Activated CD8-positive, alpha-beta memory T cell treated with anti-CD3 and anti-CD28 coated beads, Interleukin-2, amount 50 U/mL, for 1 hour (primary cell): ENCODE results near the gene LAX1.
A peak's percentile ranks its signal among the peaks of the same experiment; 100 is the strongest.
"Not testable (repeated sequence)": the region's sequence is repeated elsewhere in the genome, so short reads cannot be mapped to it uniquely, and the experiment has no call there.

Source experiments
- DNase-seq: peaks from one replicate; pipeline ENCODE4 v3.0.0-alpha.2; 2020; ENCODE audit errors: extremely low read depth

The LAX1 gene

GRCh38 chr1:203769505-203770343 is 4.7 kb downstream of the LAX1 start:
- DNase-seq = no peak

GRCh38 chr1:203771901-203772301 is 6.9 kb downstream of the LAX1 start:
- DNase-seq = no peak

- no peak for DNase-seq
Observed at GRCh38 chr1:203772836-203773235, 7.9 kb downstream of the LAX1 start.

- no peak for DNase-seq
Observed at GRCh38 chr1:203776636-203777035, 11.7 kb downstream of the LAX1 start.

- no peak for DNase-seq
Observed at GRCh38 chr1:203777596-203777995, 12.6 kb downstream of the LAX1 start.

GRCh38 chr1:203778146-203778545 is 13.2 kb downstream of the LAX1 start:
- no peak for DNase-seq

- DNase-seq = no peak
Observed at GRCh38 chr1:203778789-203779188, 13.8 kb downstream of the LAX1 start.

- DNase-seq = no peak
Observed at GRCh38 chr1:203781962-203782361, 17.0 kb downstream of the LAX1 start.

GRCh38 chr1:203789966-203790365 is 25.0 kb downstream of the LAX1 start:
- DNase-seq = no peak

- DNase-seq = no peak
Observed at GRCh38 chr1:203791498-203791897, 26.5 kb downstream of the LAX1 start.

- no peak for DNase-seq
Observed at GRCh38 chr1:203792486-203792885, 27.5 kb downstream of the LAX1 start.

- not testable (repeated sequence) for DNase-seq
Observed at GRCh38 chr1:203793561-203793960, 28.6 kb downstream of the LAX1 start.

- no peak for DNase-seq
Observed at GRCh38 chr1:203794764-203795440, 29.9 kb downstream of the LAX1 start.

- DNase-seq = peak; percentile 96
Observed at GRCh38 chr1:203795441-203796235, 30.7 kb downstream of the LAX1 start, which contains the start of the genes ZBED6 and ZC3H11A. ZBED6 (plus strand) TSS chr1:203795623; CDS start chr1:203797523, 1,900 bp downstream. ZC3H11A (plus strand) TSS chr1:203795623; CDS start chr1:203817071, 21,448 bp downstream.

GRCh38 chr1:203796236-203796605 is 31.2 kb downstream of the LAX1 start:
- no peak for DNase-seq

GRCh38 chr1:203797216-203797615 is 32.2 kb downstream of the LAX1 start:
- no peak for DNase-seq

- DNase-seq = no peak
Observed at GRCh38 chr1:203797948-203798655, 33.1 kb downstream of the LAX1 start.

- DNase-seq = no peak
Observed at GRCh38 chr1:203799157-203799556, 34.2 kb downstream of the LAX1 start.

- DNase-seq = no peak
Observed at GRCh38 chr1:203799971-203800370, 35.0 kb downstream of the LAX1 start.

GRCh38 chr1:203805689-203806088 is 40.7 kb downstream of the LAX1 start:
- no peak for DNase-seq

- DNase-seq = no peak
Observed at GRCh38 chr1:203807196-203807595, 42.2 kb downstream of the LAX1 start.
